DMS53 (cell line): ENCODE data around the gene DNAJC4.

Experiments
- DNase-seq: peaks from one replicate; lab custom pipeline; 2025; lab: John Stamatoyannopoulos, UW

The DNAJC4 gene, protein sequence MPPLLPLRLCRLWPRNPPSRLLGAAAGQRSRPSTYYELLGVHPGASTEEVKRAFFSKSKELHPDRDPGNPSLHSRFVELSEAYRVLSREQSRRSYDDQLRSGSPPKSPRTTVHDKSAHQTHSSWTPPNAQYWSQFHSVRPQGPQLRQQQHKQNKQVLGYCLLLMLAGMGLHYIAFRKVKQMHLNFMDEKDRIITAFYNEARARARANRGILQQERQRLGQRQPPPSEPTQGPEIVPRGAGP

DNA sequence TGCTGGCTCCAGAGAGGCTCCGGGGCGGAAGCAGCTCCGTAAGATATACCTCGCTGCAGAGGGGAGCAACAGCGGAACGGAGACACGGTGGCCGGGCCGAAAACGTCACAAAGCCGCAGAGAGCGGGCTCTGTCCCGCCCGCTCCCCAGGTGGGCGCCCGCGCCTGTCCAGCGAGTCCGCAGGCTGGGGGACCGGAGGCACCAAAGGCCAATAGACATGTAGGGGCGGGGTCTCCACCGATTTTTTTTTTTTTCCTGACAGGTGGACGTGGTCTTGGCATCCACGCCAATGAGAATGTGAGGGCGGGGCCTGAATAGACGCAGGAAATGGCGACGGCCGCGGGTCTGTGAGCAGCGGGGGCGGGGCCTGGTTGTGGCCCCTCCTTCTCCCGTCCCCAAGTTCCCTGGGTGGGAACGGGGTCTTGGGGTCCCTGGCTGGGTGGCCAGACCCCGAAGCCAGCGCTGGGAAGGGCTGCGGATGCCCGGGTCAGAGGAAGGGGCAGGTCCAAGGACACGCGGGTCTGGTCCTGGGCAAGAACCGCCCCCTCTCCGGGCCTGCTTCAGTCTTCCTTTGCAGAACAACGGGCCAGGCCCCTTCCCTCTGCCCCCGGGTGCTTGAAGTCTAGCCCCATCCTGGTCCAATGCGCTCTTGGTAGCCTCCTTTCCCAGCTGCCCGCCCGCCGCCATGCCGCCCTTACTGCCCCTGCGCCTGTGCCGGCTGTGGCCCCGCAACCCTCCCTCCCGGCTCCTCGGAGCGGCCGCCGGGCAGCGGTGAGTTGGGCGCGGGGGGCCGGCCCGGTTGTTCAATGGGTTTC lies at the start of gene DNAJC4:
DNAJC4 (plus strand) TSS at position 378 of the 814 bp plus-strand sequence; CDS start at position 685, 307 bp downstream.
- DNase-seq = peak; percentile 98

DNA sequence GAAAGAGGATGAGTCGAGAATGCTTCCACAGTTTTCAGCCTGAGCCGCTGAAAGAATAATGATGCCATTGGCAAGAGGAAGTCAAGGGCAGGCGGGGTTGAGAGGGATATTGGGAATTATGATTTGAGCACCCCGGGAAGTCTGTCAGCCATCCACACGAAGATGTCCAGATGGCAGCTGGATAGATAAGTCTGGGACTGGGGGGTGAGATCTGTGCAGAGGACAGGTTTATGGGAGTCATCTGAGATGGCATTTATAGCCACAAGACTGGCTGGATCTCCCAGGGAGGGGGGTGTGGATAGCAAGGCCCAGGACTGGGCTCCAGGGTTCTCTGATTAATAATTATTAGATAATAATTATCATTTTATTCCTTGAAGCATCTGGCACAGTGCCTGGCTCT lies 49.5 kb upstream of the DNAJC4 start:
- no peak for DNase-seq

DNA sequence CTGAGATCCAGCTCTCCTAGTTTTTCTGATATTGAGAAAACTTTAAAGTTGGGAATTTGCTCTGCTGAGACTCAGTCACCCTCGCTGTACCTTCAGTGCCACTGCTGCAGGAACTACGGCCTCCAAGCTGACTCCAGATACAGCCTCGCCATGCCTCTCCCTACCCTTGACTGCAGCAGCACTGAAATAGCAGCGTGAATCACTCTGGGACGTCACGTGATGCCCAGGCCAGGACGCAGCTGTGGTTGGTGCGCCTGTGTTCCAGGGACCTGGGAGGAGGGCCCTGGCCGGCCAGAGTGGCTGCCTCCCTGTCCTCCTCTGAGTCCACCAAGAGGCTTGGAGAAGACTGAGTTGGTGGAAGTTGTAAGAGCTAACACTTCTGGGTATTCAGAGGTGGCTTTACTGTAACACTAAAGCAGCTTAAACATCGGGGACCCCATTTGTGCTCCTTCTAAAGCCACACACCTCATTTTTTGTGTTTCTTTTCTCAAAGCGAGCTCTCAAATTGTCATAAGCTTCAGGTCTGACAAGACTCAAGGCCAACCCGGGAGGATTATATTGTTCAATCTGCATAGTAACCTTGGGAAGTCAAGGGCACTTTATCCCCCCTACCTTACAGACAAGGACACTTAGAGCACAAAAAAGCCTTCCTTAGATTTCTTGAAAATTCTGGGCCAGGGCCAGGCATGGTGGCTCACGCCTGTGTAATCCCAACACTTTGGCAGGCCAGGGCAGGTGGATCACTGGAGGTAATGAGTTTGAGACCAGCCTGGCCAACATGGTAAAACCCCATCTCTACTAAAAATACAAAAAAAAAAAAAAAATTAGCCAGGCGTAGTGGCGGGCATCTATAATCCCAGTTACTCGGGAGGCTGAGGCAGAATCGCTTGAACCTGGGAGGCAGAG lies 48.6 kb upstream of the DNAJC4 start:
- DNase-seq = peak; percentile 96

DNA sequence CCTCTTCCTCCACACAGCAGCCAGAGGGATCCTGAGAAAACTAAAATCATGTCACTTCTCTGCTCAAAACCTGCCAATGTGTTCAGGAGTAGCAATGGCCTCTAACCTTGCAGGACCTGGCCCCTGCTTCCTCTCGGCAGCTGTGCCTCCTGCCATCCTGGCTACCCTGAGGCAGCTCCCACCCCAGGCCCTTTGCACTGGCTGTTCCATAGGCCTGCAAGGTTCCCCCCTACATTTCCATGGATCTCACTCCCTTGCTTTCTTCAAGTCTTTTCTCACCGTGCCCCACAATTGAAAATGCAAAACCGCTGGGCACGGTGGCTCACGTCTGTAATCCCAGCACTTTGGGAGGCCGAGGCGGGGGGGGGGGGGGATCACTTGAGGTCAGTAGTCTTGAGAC lies 46.5 kb upstream of the DNAJC4 start:
- DNase-seq = no peak

- DNase-seq = peak; percentile 91
Observed at GRCh38 chr11:64185175-64185692, 45.1 kb upstream of the DNAJC4 start.

DNA sequence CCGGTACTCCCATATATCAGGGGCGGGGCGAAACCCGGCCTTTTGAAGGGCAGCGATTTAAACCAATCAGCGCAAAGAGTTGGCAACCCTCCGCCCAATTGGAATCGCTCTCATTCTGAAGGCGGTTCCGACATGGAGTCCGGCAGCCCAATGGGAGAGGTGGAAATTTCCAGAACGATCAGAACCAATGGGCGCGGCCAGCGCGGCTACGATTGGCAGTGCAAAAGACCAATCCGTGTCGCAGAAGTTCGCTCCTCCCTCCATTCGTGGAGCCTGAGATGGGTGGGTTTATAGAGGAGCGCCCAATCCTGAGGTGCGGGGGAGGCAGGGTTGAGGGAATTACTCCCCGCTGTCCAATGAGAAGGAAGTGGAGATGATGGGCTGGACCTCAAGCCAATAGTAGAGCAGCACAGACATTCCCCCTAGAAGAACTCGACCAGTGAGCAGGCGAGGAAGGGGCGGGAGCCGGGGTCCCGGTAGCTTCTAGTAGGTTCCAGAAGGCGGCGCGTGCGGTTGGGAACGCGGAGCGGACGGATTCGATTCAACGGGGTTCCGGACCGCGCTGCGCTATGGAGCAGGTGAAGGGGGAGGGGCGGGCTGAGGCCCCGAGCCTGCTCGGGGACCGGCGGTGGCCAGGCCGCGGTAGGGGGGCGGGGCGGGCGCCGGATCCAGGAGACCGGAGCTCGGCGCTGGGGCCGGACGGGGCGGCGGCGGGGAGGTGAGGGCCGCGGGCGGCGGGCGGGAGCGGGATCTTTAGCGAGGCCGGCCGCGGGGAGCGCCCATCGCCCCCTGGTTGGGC lies 44.5 kb upstream of the DNAJC4 start, which contains the start of gene STIP1:
STIP1 (plus strand) TSS at position 479 of the 799 bp plus-strand sequence; CDS start at position 570, 91 bp downstream.
- peak; percentile 100 for DNase-seq

DNA sequence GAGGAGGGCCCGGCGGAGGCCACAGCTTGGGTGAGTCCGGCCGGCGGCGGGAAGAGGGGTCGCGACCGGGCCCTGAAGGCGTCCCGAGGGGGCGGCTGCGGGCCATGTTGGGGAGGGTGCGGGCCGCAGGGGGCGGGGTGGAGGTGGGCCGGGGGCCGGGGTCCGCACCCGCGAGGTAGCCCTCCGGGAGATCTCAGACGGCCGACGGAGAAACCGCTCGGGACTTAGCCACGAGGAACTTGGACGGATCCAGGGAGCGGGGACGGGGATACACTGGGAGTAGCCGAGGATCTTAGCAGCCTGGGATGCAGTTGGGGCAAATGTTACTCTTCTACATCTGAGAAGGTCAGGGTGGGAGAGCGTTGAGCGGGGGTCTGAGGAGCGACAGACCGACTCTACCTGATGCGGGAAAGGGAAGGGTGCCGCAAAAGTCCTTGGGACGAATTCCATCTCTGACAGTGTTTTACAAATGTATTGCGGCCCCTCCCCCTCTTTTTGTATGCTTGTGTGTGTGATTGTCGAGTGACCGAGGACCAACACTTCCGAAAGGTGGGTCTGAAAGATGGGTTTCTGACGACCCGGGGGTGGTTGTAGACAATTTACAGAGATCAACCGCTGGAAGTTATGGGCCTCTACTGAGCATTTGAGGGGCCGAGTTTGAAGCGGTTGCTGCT lies 43.7 kb upstream of the DNAJC4 start:
- DNase-seq = peak; percentile 46

GRCh38 chr11:64192434-64192833 lies 37.9 kb upstream of the DNAJC4 start:
- no peak for DNase-seq

DNA sequence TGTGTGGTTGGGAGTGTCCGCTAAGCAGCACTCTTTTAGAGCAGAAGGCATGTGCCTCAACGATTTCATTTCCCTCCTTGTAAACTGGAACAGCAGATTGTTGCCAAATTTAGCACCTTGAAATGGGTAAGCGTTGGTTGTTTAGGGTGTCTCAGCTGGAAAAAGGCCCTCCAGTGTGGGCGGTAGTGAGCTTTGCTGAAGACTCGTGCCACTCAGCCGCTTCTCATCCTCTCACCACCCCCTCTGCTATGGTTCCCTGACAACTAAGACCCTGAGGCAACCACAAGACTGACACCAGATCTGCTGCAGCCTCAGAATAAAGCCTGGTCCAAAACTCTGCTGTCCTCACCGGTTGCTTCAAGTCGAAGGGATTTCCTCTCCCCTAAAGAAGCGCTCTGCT lies 33.7 kb upstream of the DNAJC4 start:
- DNase-seq = no peak

DNA sequence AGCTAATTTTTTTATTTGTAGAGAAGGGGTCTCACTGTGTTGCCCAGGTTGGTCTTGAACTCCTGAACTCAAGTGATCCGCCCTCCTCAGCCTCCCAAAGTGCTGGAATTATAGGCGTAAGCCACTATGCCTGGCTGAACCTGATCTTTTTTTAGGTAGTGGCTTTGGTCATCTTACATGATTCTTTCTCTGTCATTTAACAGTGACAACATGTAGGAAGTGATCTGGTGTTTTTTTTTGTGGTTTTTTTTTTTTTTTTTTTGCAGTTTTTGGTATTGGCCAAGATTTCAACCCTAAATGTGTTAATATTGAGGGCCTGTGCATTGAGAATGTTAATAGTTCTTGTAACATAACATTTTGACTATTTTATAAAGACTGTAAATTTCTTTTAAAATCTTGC lies 31.8 kb upstream of the DNAJC4 start:
- no peak for DNase-seq

- no peak for DNase-seq
Observed at GRCh38 chr11:64201543-64201942, 28.8 kb upstream of the DNAJC4 start.

- DNase-seq = no peak
Observed at GRCh38 chr11:64202992-64203391, 27.4 kb upstream of the DNAJC4 start.

GRCh38 chr11:64203421-64204079 lies 26.8 kb upstream of the DNAJC4 start:
- DNase-seq = no peak

GRCh38 chr11:64204080-64204440 lies 26.3 kb upstream of the DNAJC4 start:
- DNase-seq = no peak

- peak; percentile 89 for DNase-seq
Observed at GRCh38 chr11:64204464-64204989, 25.8 kb upstream of the DNAJC4 start.

DNA sequence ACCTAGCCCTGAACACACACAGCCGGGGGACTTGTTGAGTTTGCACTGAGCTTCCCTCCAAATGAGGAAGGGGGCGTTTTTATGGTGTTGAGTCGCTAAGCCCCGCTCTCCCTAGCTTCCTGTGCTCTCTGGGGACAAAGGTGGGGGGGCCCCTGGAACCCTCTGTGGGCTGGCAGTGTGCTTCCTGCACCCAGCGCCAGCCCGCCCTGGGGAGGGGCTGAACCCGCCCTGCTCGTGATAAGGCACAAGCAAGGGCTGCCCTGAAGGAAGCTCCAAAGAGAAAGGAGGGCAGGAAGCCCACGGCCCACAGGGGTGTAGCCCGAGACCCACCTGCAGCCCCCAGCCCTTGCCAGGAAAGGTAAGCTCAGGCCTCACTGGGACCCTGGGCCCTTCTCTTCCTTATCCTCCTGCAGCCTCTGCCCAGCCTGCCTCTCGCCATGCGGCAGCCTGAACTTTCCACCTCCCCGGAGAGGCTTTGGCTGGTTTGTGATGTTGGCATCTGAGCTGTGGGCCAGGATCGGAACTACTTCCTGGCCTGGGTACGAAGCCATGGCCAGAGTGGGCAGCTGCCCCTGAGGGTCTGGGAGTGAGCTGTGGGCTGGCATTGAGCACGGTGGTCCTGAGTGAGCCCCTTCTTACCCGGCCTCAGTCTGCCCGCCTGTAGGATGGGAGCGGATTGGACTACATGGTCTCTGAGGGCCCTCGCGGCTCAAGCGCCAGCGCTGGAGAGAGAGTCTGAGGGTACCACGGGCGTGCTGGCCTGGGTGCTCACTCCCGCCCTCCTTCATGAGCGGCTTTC lies 23.7 kb upstream of the DNAJC4 start, which contains the start of gene FERMT3:
FERMT3 (plus strand) TSS at position 265 of the 799 bp plus-strand sequence. CDS start 644 bp downstream, outside the sequence.
- DNase-seq = no peak

- DNase-seq = no peak
Observed at GRCh38 chr11:64207256-64208085, 22.9 kb upstream of the DNAJC4 start.
